A549 (cell line): Measurements from ENCODE around the gene SLC10A7. TPM values are rescaled to one million over a fixed set of nuclear protein-coding genes. Genes with fewer than 3 reads are reported as not detected.

ENCODE experiments used
- ATAC-seq, 2 experiments: fragments of 200-7000 bp in 1 of 2; fragments of >200 bp in 1 of 2; cut with Nextera tagmentation in 1 of 2; cut with Tn5 transposase in 1 of 2; 3 replicates each; pipeline versions ENCODE4 v1.8.0 to v1.9.1; 2018 to 2020; ENCODE audit warnings: mild to moderate bottlenecking in 1 of 2, moderate library complexity in 1 of 2
- CTCF ChIA-PET: fragments of 300-600 bp; sonication (Branson Sonifier 250); formaldehyde crosslinking; extraction: SDS; loops from one replicate; lab custom pipeline; 2021; ENCODE audit warnings: antibody characterized with exemption, inconsistent platforms; lab: Yijun Ruan, JAX
- POLR2A ChIA-PET: fragments of 350-600 bp; formaldehyde crosslinking; extraction: SDS; loops from one replicate; lab custom pipeline; 2021; ENCODE audit warnings: antibody characterized with exemption, inconsistent platforms; lab: Yijun Ruan, JAX
- DNase-seq, 2 experiments: peaks; one replicate each; pipeline versions ENCODE4 v3.0.0 to v3.0.0-alpha.2; 2011 to 2016; ENCODE audit warnings: low read depth in 1 of 2, low spot score in 1 of 2
- FAIRE-seq: peaks from 2 replicates; lab custom pipeline; 2011; peaks lifted over from hg19 to GRCh38; lab: Jason Lieb, UNC
- H3K27ac ChIP-seq, 2 experiments: fragments of >200 bp; sonication (Bioruptor Twin); formaldehyde crosslinking; 3 replicates each; pipeline ENCODE4 v1.5.1; 2016 to 2017
- H3K4me1 ChIP-seq: fragments of >200 bp; sonication (Bioruptor Twin); formaldehyde crosslinking; 3 replicates; pipeline ENCODE4 v1.6.1; 2016
- H3K4me2 ChIP-seq: fragments of >200 bp; sonication (Bioruptor Twin); formaldehyde crosslinking; 3 replicates; pipeline ENCODE4 v1.6.1; 2016
- H3K4me3 ChIP-seq: fragments of >200 bp; sonication (Bioruptor Twin); formaldehyde crosslinking; 3 replicates; pipeline ENCODE4 v1.5.1; 2016
- H3K9me3 ChIP-seq: fragments of >200 bp; sonication (Bioruptor Twin); formaldehyde crosslinking; 3 replicates; pipeline ENCODE4 v1.6.1; 2016
- ATOH8 ChIP-seq: fragments of 250-450 bp; sonication (Bioruptor Pico); IDR thresholded peaks from 2 replicates; pipeline ENCODE4 v1.5.0; 2020; ENCODE audit warnings: low read depth, mild to moderate bottlenecking, moderate library complexity
- CBX2 ChIP-seq: fragments of 200-600 bp; sonication (generic); IDR thresholded peaks from 2 replicates; pipeline ENCODE4 v1.6.1; 2016; ENCODE audit warnings: low read depth, mild to moderate bottlenecking, borderline replicate concordance
- CBX8 ChIP-seq: fragments of 200-600 bp; sonication (generic); IDR thresholded peaks from 2 replicates; pipeline ENCODE4 v1.6.1; 2016
- CTCF ChIP-seq: fragments of >200 bp; sonication (Bioruptor Twin); formaldehyde crosslinking; IDR thresholded peaks from 3 replicates; pipeline ENCODE4 v1.5.1; 2016
- EHMT2 ChIP-seq: fragments of 200-600 bp; sonication (generic); IDR thresholded peaks from 2 replicates; pipeline ENCODE4 v1.6.1; 2016; ENCODE audit warnings: antibody characterized with exemption, low read depth, mild to moderate bottlenecking, moderate library complexity
- ESRRA ChIP-seq: fragments of 150-350 bp; IDR thresholded peaks from 2 replicates; pipeline ENCODE4 v1.6.1; 2014; ENCODE audit warnings: mild to moderate bottlenecking, low read length, borderline replicate concordance
- FOSB ChIP-seq: fragments of 250-450 bp; sonication (Bioruptor Pico); IDR thresholded peaks from 2 replicates; pipeline ENCODE4 v1.5.0; 2020; ENCODE audit warnings: mild to moderate bottlenecking, moderate library complexity
- FOSL2 ChIP-seq, 2 experiments: fragments of 450-650 bp in 1 of 2; fragments of >200 bp in 1 of 2; sonication (Bioruptor Twin) in 1 of 2; formaldehyde crosslinking; IDR thresholded peaks; 2 replicates each; pipeline versions ENCODE4 v1.5.0 to v1.6.1; 2016 to 2020; ENCODE audit warnings: mild to moderate bottlenecking in 1 of 2, moderate library complexity in 1 of 2
- HEYL ChIP-seq: fragments of 250-450 bp; sonication (Bioruptor Pico); IDR thresholded peaks from 2 replicates; pipeline ENCODE4 v1.8.0; 2021; ENCODE audit warnings: mild to moderate bottlenecking, moderate library complexity
- HMGXB4 ChIP-seq: fragments of 250-450 bp; sonication (Bioruptor Pico); IDR thresholded peaks from 2 replicates; pipeline ENCODE4 v1.5.0; 2021; ENCODE audit warnings: mild to moderate bottlenecking, moderate library complexity, borderline replicate concordance
- HOXA7 ChIP-seq: fragments of 250-450 bp; sonication (Bioruptor Pico); IDR thresholded peaks from 2 replicates; pipeline ENCODE4 v1.5.0; 2020; ENCODE audit warnings: mild to moderate bottlenecking, moderate library complexity
- HOXB13 ChIP-seq: fragments of 250-450 bp; sonication (Bioruptor Pico); IDR thresholded peaks from 2 replicates; pipeline ENCODE4 v1.5.0; 2020; ENCODE audit warnings: low read depth, mild to moderate bottlenecking, moderate library complexity
- HOXB5 ChIP-seq: fragments of 250-450 bp; sonication (Bioruptor Pico); IDR thresholded peaks from 2 replicates; pipeline ENCODE4 v1.5.0; 2020; ENCODE audit warnings: mild to moderate bottlenecking, moderate library complexity
- JUN ChIP-seq, 2 experiments: fragments of >200 bp; sonication (Bioruptor Twin); formaldehyde crosslinking; IDR thresholded peaks; 2 replicates in 1 of 2; 3 replicates in 1 of 2; pipeline ENCODE4 v1.6.1; 2016 to 2017
- KDM1A ChIP-seq: fragments of 200-600 bp; sonication (generic); IDR thresholded peaks from 2 replicates; pipeline ENCODE4 v1.6.1; 2016; ENCODE audit warnings: low read depth, mild to moderate bottlenecking
- MYC ChIP-seq: IDR thresholded peaks from 2 replicates; pipeline ENCODE4 v1.6.1; 2012; ENCODE audit warnings: mild to moderate bottlenecking, inconsistent platforms, low read length, improper control_type of control experiment, borderline replicate concordance
- NR3C1 ChIP-seq: fragments of >200 bp; sonication (Bioruptor Twin); formaldehyde crosslinking; IDR thresholded peaks from 3 replicates; pipeline ENCODE4 v1.6.1; 2017
- PHF8 ChIP-seq: fragments of 200-600 bp; sonication (generic); IDR thresholded peaks from 2 replicates; pipeline ENCODE4 v1.6.1; 2016; ENCODE audit warnings: low read depth, mild to moderate bottlenecking, antibody characterized with exemption, moderate library complexity, borderline replicate concordance
- POLR2A ChIP-seq: IDR thresholded peaks from 2 replicates; pipeline ENCODE4 v1.6.1; 2012; ENCODE audit warnings: mild to moderate bottlenecking, low read length
- POLR2AphosphoS2 ChIP-seq: conservative IDR thresholded peaks from 2 replicates; pipeline ENCODE4 v1.6.1; 2012; ENCODE audit warnings: low read length, improper control_type of control experiment, inconsistent platforms
- RAD21 ChIP-seq, 2 experiments: fragments of >200 bp in 1 of 2; sonication (Bioruptor Twin) in 1 of 2; formaldehyde crosslinking in 1 of 2; IDR thresholded peaks in 1 of 2; conservative IDR thresholded peaks in 1 of 2; 2 replicates in 1 of 2; 3 replicates in 1 of 2; pipeline ENCODE4 v1.6.1; 2012 to 2018; ENCODE audit warnings: inconsistent platforms in 1 of 2
- RARB ChIP-seq: fragments of 250-450 bp; sonication (Bioruptor Pico); IDR thresholded peaks from 2 replicates; pipeline ENCODE4 v1.8.0; 2021; ENCODE audit warnings: mild to moderate bottlenecking, moderate library complexity
- RNF2 ChIP-seq: fragments of 200-600 bp; sonication (generic); IDR thresholded peaks from 2 replicates; pipeline ENCODE4 v1.6.1; 2016; ENCODE audit warnings: low read depth, mild to moderate bottlenecking, antibody characterized with exemption, moderate library complexity, borderline replicate concordance
- TFCP2L1 ChIP-seq: fragments of 250-450 bp; sonication (Bioruptor Pico); IDR thresholded peaks from 2 replicates; pipeline ENCODE4 v1.5.0; 2021; ENCODE audit warnings: mild to moderate bottlenecking
- USF2 ChIP-seq: fragments of 450-650 bp; IDR thresholded peaks from 2 replicates; pipeline ENCODE4 v1.6.1; 2014; ENCODE audit warnings: antibody characterized with exemption
- ZFP36 ChIP-seq: fragments of 450-650 bp; IDR thresholded peaks from 2 replicates; pipeline ENCODE4 v1.6.1; 2014; ENCODE audit warnings: borderline replicate concordance; ENCODE audit not compliant: partially characterized antibody
- WGBS: methylation state at CpG from one replicate; pipeline ENCODE4 v1.1.6; 2017; ENCODE audit errors: missing lambda C conversion rate; 5-methylcytosine and 5-hydroxymethylcytosine counted together
- polyA plus RNA-seq, 4 experiments: library from polyadenylated mRNA; depleted of rRNA in 3 of 4; stranded (reverse); fragments of >200 nt; fragmentation: RNase III in 1 of 4; extraction: RNeasy Plus Mini Kit Qiagen cat#74134 plus additional on column Dnase treatment in 1 of 4; gene quantifications; 2 replicates in 3 of 4; 3 replicates in 1 of 4; pipeline ENCODE4 v1.2.3, GENCODE V29; 2011 to 2017
- TF ChIP-seq, protein P1 (sequence below): fragments of >200 bp; sonication (Bioruptor Twin); formaldehyde crosslinking; IDR thresholded peaks from 2 replicates; pipeline ENCODE4 v1.6.1; 2016
- TF ChIP-seq, protein P2 (sequence below): fragments of >200 bp; sonication (Bioruptor Twin); formaldehyde crosslinking; IDR thresholded peaks from 3 replicates; pipeline ENCODE4 v1.6.1; 2016
- TF ChIP-seq, protein P3 (sequence below): IDR thresholded peaks from 2 replicates; pipeline ENCODE4 v1.6.1; 2012

Gene SLC10A7
- polyA plus RNA-seq, 2 of the 4 experiments (the other 2 are of a cell fraction), result 1.3 to 6.5 TPM

GRCh38 chr4:146291313-146291712 lies 230.4 kb downstream of the SLC10A7 start:
- ATAC-seq, result 0 out of 6 replicates have a peak, but pooled peaks of 1 of the 2 experiments have one; percentile 37
- H3K27ac ChIP-seq, result no peak overlapping the region
- no peaks in the 10 kb centered on the region for H3K9me3 ChIP-seq
- no peaks in the 10 kb centered on the region for H3K4me1 ChIP-seq
- TF ChIP-seq FOSL2 (IDR thresholded peaks at IDR 0.05) (no peak), FOSL2 (CRISPR knock-in tag; IDR thresholded peaks at IDR 0.05) (no peak), CBX8 (no peak), MYC (no peak), KDM1A (no peak), JUN (IDR thresholded peaks at IDR 0.05) (no peak), FOSB (CRISPR knock-in tag) (no peak), CBX2 (no peak), HOXB5 (CRISPR knock-in tag) (no peak), POLR2AphosphoS2 (no peak), RARB (no peak), HMGXB4 (CRISPR knock-in tag) (no peak), TFCP2L1 (CRISPR knock-in tag) (no peak), USF2 (no peak), HOXB13 (CRISPR knock-in tag) (no peak), EHMT2 (no peak), ESRRA (no peak)
- TF ChIP-seq, protein P1, sequence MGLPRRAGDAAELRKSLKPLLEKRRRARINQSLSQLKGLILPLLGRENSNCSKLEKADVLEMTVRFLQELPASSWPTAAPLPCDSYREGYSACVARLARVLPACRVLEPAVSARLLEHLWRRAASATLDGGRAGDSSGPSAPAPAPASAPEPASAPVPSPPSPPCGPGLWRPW, result no peak
- TF ChIP-seq, protein P2, sequence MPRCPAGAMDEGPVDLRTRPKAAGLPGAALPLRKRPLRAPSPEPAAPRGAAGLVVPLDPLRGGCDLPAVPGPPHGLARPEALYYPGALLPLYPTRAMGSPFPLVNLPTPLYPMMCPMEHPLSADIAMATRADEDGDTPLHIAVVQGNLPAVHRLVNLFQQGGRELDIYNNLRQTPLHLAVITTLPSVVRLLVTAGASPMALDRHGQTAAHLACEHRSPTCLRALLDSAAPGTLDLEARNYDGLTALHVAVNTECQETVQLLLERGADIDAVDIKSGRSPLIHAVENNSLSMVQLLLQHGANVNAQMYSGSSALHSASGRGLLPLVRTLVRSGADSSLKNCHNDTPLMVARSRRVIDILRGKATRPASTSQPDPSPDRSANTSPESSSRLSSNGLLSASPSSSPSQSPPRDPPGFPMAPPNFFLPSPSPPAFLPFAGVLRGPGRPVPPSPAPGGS, result no peak
- WGBS, result 94% methylated on average over 1 of the region's 1 CpG
- H3K4me3 ChIP-seq, result no peak overlapping the region
- H3K4me2 ChIP-seq, result no peak overlapping the region
- no peak for DNase-seq
- ChIA-PET POLR2A (no interaction called here), CTCF (no interaction called here)
- FAIRE-seq, result no peak

GRCh38 chr4:146288193-146288592 lies 233.5 kb downstream of the SLC10A7 start:
- 70% methylated on average over 4 of the region's 4 CpGs for WGBS
- no peak overlapping the region for H3K27ac ChIP-seq
- FAIRE-seq (no peak), DNase-seq (no peak), ATAC-seq (no peak)
- H3K4me3 ChIP-seq, result no peak overlapping the region
- H3K4me2 ChIP-seq, result no peak overlapping the region
- POLR2A ChIA-PET, result no interaction called here
- no peaks in the 10 kb centered on the region for H3K4me1 ChIP-seq
- CTCF ChIA-PET, result no interaction called here
- H3K9me3 ChIP-seq, result no peaks in the 10 kb centered on the region
- TF ChIP-seq HEYL (no peak), ATOH8 (no peak), RNF2 (no peak), NR3C1 (no peak), HOXA7 (CRISPR knock-in tag) (no peak), RARB (no peak), MYC (no peak), PHF8 (no peak), POLR2A (no peak), CTCF (no peak), RAD21 (conservative IDR thresholded peaks at IDR 0.05 in 1 of 2, IDR thresholded peaks at IDR 0.05 in 1 of 2) (no peak), HOXB13 (CRISPR knock-in tag) (no peak), ZFP36 (no peak)
- TF ChIP-seq, protein P2, result no peak
- TF ChIP-seq, protein P3, sequence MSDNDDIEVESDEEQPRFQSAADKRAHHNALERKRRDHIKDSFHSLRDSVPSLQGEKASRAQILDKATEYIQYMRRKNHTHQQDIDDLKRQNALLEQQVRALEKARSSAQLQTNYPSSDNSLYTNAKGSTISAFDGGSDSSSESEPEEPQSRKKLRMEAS, result no peak
